Tibial artery (tissue), 4 donors: ENCODE results near the gene SLC66A2.

Source experiments
- DNase-seq, 2 donors: peaks; one replicate each; pipeline ENCODE4 v3.0.0-alpha.2; 2019
- H3K27ac ChIP-seq, 2 donors: fragments of 200-600 bp; sonication (generic) in 1 of 2; 1 replicate in 1 of 2; 2 replicates in 1 of 2; pipeline ENCODE4 v1.5.1; 2018 to 2019; ENCODE audit warnings: mild to moderate bottlenecking in 1 of 2
- H3K27me3 ChIP-seq, 2 donors: fragments of 200-600 bp; sonication (generic) in 1 of 2; one replicate each; pipeline versions ENCODE4 v1.5.1 to v1.6.0; 2016 to 2019
- H3K36me3 ChIP-seq, 3 donors: fragments of 200-600 bp; sonication (generic) in 2 of 3; one replicate each; pipeline ENCODE4 v1.5.1; 2016 to 2019; ENCODE audit warnings: mild to moderate bottlenecking in 2 of 3
- H3K4me1 ChIP-seq, 4 donors: fragments of 200-600 bp; sonication (generic) in 2 of 4; 1 replicate in 3 of 4; 2 replicates in 1 of 4; pipeline ENCODE4 v1.5.1; 2016 to 2019
- H3K4me3 ChIP-seq, 2 donors: fragments of 200-600 bp; sonication (generic) in 1 of 2; 1 replicate in 1 of 2; 2 replicates in 1 of 2; pipeline ENCODE4 v1.5.1; 2018 to 2019; ENCODE audit warnings: mild to moderate bottlenecking in 2 of 2
- H3K9me3 ChIP-seq, 3 donors: fragments of 200-600 bp; sonication (generic) in 1 of 3; one replicate each; pipeline ENCODE4 v1.5.1; 2016 to 2019
- CTCF ChIP-seq, 2 experiments: fragments of 200-600 bp in 1 of 2; fragments of 450-650 bp in 1 of 2; IDR thresholded peaks; one replicate each; pipeline ENCODE4 v1.5.1; 2017 to 2019; ENCODE audit warnings: antibody characterized with exemption in 2 of 2, mild to moderate bottlenecking in 1 of 2, moderate library complexity in 1 of 2
- intact Hi-C: fragments of 100-400 bp; cut with DNase I; formaldehyde crosslinking; loops from one replicate; pipeline ENCODE4 v1.15.0; 2023; ENCODE audit warnings: low total_unique reads

SLC66A2 gene

GRCh38 chr18:79971986-79972385, 20.5 kb upstream of the SLC66A2 start:
- no peak overlapping the region for H3K4me3 ChIP-seq
- no peaks in the 10 kb centered on the region for H3K9me3 ChIP-seq
- intact Hi-C loops, result no loop called here
- no peak overlapping the region for H3K27ac ChIP-seq
- H3K4me1 ChIP-seq, result no peaks in the 10 kb centered on the region
- H3K36me3 ChIP-seq, result peaks cover 20 to 80% (median 51%) of the 10 kb centered on the region in 3 donors
- TF ChIP-seq CTCF (IDR thresholded peaks at IDR 0.05), result no peak
- no peaks in the 10 kb centered on the region for H3K27me3 ChIP-seq
- DNase-seq, result peak in 1 of 2 donors; percentile 12

GRCh38 chr18:79971211-79971952, 19.9 kb upstream of the SLC66A2 start:
- Histone ChIP-seq H3K9me3 (no peaks in the 10 kb centered on the region), H3K4me3 (no peak overlapping the region), H3K27me3 (no peaks in the 10 kb centered on the region), H3K36me3 (peaks cover 20 to 80% (median 51%) of the 10 kb centered on the region in 3 donors), H3K4me1 (no peaks in the 10 kb centered on the region), H3K27ac (no peak overlapping the region)
- intact Hi-C loops, result no loop called here
- DNase-seq, result peak in 1 of 2 donors; percentile 21
- no peak for TF ChIP-seq CTCF (IDR thresholded peaks at IDR 0.05)

- peaks cover 20 to 73% (median 47%) of the 10 kb centered on the region in 3 donors for H3K36me3 ChIP-seq
- H3K9me3 ChIP-seq, result no peaks in the 10 kb centered on the region
- H3K4me1 ChIP-seq, result peaks cover 0 to 1% (median under 1%) of the 10 kb centered on the region in 4 donors
- no peak for TF ChIP-seq CTCF (IDR thresholded peaks at IDR 0.05)
- DNase-seq, result peak in 1 of 2 donors; percentile 38
- no peak overlapping the region for H3K27ac ChIP-seq
- H3K27me3 ChIP-seq, result no peaks in the 10 kb centered on the region
- no peak overlapping the region for H3K4me3 ChIP-seq
- intact Hi-C loops, result no loop called here
Measured at GRCh38 chr18:79970419-79971133, 19.1 kb upstream of the SLC66A2 start.

- Histone ChIP-seq H3K36me3 (peaks cover 0 to 20% (median 1%) of the 10 kb centered on the region in 3 donors), H3K27ac (peak overlapping the region in 1 of 2 donors; percentile 40), H3K9me3 (no peaks in the 10 kb centered on the region), H3K4me1 (peaks cover 0 to 24% (median 14%) of the 10 kb centered on the region in 4 donors), H3K27me3 (peaks cover 0 to 23% of the 10 kb centered on the region in 2 donors), H3K4me3 (peak overlapping the region; percentile 50 to 57)
- DNase-seq, result no peak
- no peak for TF ChIP-seq CTCF (IDR thresholded peaks at IDR 0.05)
- intact Hi-C loops, result no loop called here
Measured at GRCh38 chr18:79965119-79965902, 13.9 kb upstream of the SLC66A2 start.

GRCh38 chr18:79964330-79965118, 13.1 kb upstream of the SLC66A2 start, which contains the start of gene HSBP1L1:
Gene HSBP1L1 (plus strand): TSS chr18:79964643. CDS start chr18:79964736, 93 bp downstream.
- intact Hi-C loops, result no loop called here
- peak within 1 kb of the TSS in 1 of 2 donors; percentile 40 for H3K27ac ChIP-seq
- H3K4me1 ChIP-seq, result peaks cover 0 to 24% (median 14%) of the 10 kb centered on the region in 4 donors
- DNase-seq, result no peak
- peaks cover 0 to 23% of the 10 kb centered on the region in 2 donors for H3K27me3 ChIP-seq
- TF ChIP-seq CTCF (IDR thresholded peaks at IDR 0.05), result peak; percentile 14 to 17
- peaks cover 0 to 13% (median 0%) of the 10 kb centered on the region in 3 donors for H3K36me3 ChIP-seq
- no peaks in the 10 kb centered on the region for H3K9me3 ChIP-seq
- H3K4me3 ChIP-seq, result peak within 1 kb of the TSS; percentile 50 to 57
